Ecto neural progenitor cell (in vitro differentiated cells): ENCODE results near the gene KRTAP1-3.
"Not testable (repeated sequence)": the region's sequence is repeated elsewhere in the genome, so short reads cannot be mapped to it uniquely, and the experiment has no call there.

ENCODE experiments used
- DNase-seq: peaks from one replicate; pipeline ENCODE4 v3.0.0-alpha.2; 2018; ENCODE audit warnings: low spot score

KRTAP1-3 gene

GRCh38 chr17:41034346-41034935 is at the start of gene KRTAP1-3:
Gene KRTAP1-3, minus strand, starts transcription at chr17:41034874. Its CDS starts 53 bp downstream, at chr17:41034821.
- not testable (repeated sequence) for DNase-seq

- not testable (repeated sequence) for DNase-seq
Measured at GRCh38 chr17:41084100-41084856, 49.6 kb upstream of the KRTAP1-3 start, which contains the start of gene KRTAP4-7. Gene KRTAP4-7, plus strand, starts transcription at chr17:41084150. Its CDS starts 57 bp downstream, at chr17:41084207.

GRCh38 chr17:41083427-41083826 is 48.8 kb upstream of the KRTAP1-3 start:
- DNase-seq = not testable (repeated sequence)

GRCh38 chr17:41082626-41083025 is 48.0 kb upstream of the KRTAP1-3 start:
- no peak for DNase-seq

- DNase-seq = no peak
Measured at GRCh38 chr17:41076788-41077187, 42.1 kb upstream of the KRTAP1-3 start.

GRCh38 chr17:41073676-41074075 is 39.0 kb upstream of the KRTAP1-3 start:
- DNase-seq = no peak

GRCh38 chr17:41071606-41072360 is 37.1 kb upstream of the KRTAP1-3 start:
- no peak for DNase-seq

GRCh38 chr17:41069031-41069430 is 34.4 kb upstream of the KRTAP1-3 start:
- DNase-seq = no peak

- DNase-seq = no peak
Measured at GRCh38 chr17:41067281-41067680, 32.6 kb upstream of the KRTAP1-3 start.

GRCh38 chr17:41065829-41066624 is 31.4 kb upstream of the KRTAP1-3 start, which contains the start of gene KRTAP2-4:
Gene KRTAP2-4, minus strand, starts transcription at chr17:41065879. Its CDS starts 34 bp downstream, at chr17:41065845.
- no peak for DNase-seq

GRCh38 chr17:41065016-41065689 is 30.5 kb upstream of the KRTAP1-3 start:
- DNase-seq = not testable (repeated sequence)

- DNase-seq = no peak
Measured at GRCh38 chr17:41064301-41064700, 29.6 kb upstream of the KRTAP1-3 start.

- no peak for DNase-seq
Measured at GRCh38 chr17:41063449-41063848, 28.8 kb upstream of the KRTAP1-3 start.

GRCh38 chr17:41061964-41062363 is 27.3 kb upstream of the KRTAP1-3 start:
- DNase-seq = no peak

- DNase-seq = no peak
Measured at GRCh38 chr17:41060052-41060604, 25.5 kb upstream of the KRTAP1-3 start, which contains the start of gene KRTAP2-3. Gene KRTAP2-3, minus strand, starts transcription at chr17:41060114. Its CDS starts 64 bp downstream, at chr17:41060050.

GRCh38 chr17:41059276-41060051 is 24.8 kb upstream of the KRTAP1-3 start:
- DNase-seq = not testable (repeated sequence)

GRCh38 chr17:41058741-41059140 is 24.1 kb upstream of the KRTAP1-3 start:
- DNase-seq = no peak

- no peak for DNase-seq
Measured at GRCh38 chr17:41057547-41057946, 22.9 kb upstream of the KRTAP1-3 start.

GRCh38 chr17:41055130-41055529 is 20.5 kb upstream of the KRTAP1-3 start, which contains the start of gene KRTAP2-2:
Gene KRTAP2-2, minus strand, starts transcription at chr17:41055230. Its CDS starts 19 bp downstream, at chr17:41055211.
- not testable (repeated sequence) for DNase-seq

GRCh38 chr17:41054556-41054955 is 19.9 kb upstream of the KRTAP1-3 start:
- DNase-seq = not testable (repeated sequence)
